GM19193 (cell line): ENCODE measurements around the gene GPRC5B.

ENCODE experiments used
- POLR2A ChIP-seq: IDR thresholded peaks from 4 replicates; pipeline ENCODE4 v1.6.1; 2011; ENCODE audit not compliant: insufficient read depth, insufficient read length; ENCODE audit errors: extremely low read depth

The GPRC5B gene

GRCh38 chr16:19882186-19882585 lies 2.5 kb downstream of the GPRC5B start:
- TF ChIP-seq POLR2A, result no peak

GRCh38 chr16:19881783-19882182 lies 2.9 kb downstream of the GPRC5B start:
- no peak for TF ChIP-seq POLR2A

GRCh38 chr16:19881028-19881427 lies 3.6 kb downstream of the GPRC5B start:
- no peak for TF ChIP-seq POLR2A

- no peak for TF ChIP-seq POLR2A
These were observed 5.3 kb downstream of the GPRC5B start for GRCh38 chr16:19879241-19879792.

- TF ChIP-seq POLR2A, result no peak
These were observed 5.9 kb downstream of the GPRC5B start for GRCh38 chr16:19878757-19879156.

- no peak for TF ChIP-seq POLR2A
These were observed 8.1 kb downstream of the GPRC5B start for GRCh38 chr16:19876501-19877059.

GRCh38 chr16:19875900-19876299 lies 8.7 kb downstream of the GPRC5B start:
- TF ChIP-seq POLR2A, result no peak

GRCh38 chr16:19874851-19875546 lies 9.6 kb downstream of the GPRC5B start:
- no peak for TF ChIP-seq POLR2A

GRCh38 chr16:19874026-19874425 lies 10.6 kb downstream of the GPRC5B start:
- TF ChIP-seq POLR2A, result no peak

- TF ChIP-seq POLR2A, result no peak
These were observed 11.7 kb downstream of the GPRC5B start for GRCh38 chr16:19872935-19873334.

- no peak for TF ChIP-seq POLR2A
These were observed 12.3 kb downstream of the GPRC5B start for GRCh38 chr16:19872179-19872863.

GRCh38 chr16:19871721-19872120 lies 12.9 kb downstream of the GPRC5B start:
- TF ChIP-seq POLR2A, result no peak

GRCh38 chr16:19868421-19868820 lies 16.2 kb downstream of the GPRC5B start:
- TF ChIP-seq POLR2A, result no peak

GRCh38 chr16:19864566-19864965 lies 20.1 kb downstream of the GPRC5B start:
- TF ChIP-seq POLR2A, result no peak

GRCh38 chr16:19863990-19864389 lies 20.7 kb downstream of the GPRC5B start:
- no peak for TF ChIP-seq POLR2A
